ENCODE data around the gene PPAT.
A peak's percentile ranks its signal among the peaks of the same experiment; 100 is the strongest.
"Not testable (repeated sequence)": the region's sequence is repeated elsewhere in the genome, so short reads cannot be mapped to it uniquely, and the experiment has no call there.

Gene PPAT

DNA sequence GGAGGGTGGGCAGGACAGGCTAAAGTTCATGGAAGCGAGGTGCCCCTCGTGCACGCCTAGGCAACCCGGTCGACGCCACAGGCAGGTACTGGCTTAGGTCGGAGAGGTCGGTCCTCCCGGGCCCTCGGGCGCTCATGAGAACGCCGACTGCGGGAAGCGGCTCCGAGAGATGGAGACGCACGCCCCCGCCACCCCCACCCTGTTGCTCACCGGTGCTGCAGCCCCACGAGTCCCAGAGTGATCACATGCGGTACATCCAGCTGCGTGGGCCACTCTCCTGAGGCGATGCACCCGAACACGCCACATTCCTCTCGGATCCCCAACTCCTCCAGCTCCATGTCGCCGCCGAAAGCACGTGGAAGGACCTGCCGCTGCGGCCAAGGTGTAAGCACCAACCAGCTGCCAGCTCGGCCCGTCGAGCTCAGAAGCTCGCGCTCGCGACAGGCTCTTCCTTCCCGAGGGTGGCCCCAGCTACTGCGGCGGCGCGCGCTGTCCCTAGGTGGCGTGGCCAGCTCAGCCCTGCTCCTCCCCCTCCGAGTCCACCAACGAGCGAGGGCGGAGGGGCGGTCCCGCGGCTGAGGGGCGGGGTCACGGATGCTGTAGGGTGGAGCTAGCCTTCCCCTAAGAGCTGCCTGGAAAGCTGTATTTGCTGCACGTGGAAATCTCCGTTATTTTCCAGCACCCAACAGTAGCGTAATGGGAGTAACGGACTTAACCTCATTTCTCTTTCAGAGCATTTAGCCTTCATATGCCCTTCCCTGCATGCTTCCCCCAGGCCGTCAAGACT is at the start of gene PPAT:
PPAT (minus strand) TSS at position 476 of the 787 bp plus-strand sequence; CDS start at position 338, 138 bp downstream.
- DNase-seq = peak; percentile 94 to 98

DNA sequence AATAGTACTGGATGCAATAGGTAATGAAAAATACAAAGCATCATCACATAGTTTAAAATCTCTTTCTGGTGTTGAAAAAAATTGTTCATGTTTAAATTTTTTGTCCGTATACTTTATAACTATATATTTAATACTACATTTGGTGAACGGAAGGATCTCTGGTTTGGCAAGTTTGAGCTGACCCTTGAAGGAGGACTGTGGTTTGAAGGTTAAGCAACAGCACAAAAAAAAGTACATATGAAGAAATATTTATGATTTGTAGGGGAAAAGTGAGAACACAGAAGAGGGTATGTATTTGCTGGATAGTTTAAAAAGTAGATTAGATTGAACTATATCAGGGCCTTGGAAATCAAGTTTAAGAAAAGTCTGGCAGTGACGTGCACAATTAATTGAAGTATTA is 45.3 kb upstream of the PPAT start:
- DNase-seq = no peak

DNA sequence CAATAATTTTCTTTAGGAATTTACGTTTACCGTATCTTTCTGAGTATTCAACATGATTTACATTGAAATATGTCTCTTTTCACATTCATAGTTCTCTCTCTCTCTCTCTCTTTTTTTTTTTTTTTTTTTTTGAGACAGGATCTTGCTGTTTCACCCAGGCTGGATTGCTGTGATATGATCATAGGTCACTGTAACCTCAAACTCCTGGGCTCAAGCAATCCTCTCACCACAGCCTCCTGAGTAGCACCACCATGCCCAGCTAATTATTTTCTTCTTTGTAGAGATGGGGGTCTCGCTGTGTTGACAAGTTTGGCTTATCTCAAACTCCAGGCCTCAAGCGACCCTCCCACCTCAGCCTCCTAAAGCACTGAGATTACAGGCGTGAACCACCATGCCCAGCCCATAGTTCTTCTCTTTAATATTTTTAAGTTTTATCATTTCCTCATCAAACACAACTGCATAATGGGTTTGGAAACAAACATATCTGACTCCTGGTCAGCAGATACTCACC is 41.8 kb upstream of the PPAT start:
- DNase-seq = no peak

DNA sequence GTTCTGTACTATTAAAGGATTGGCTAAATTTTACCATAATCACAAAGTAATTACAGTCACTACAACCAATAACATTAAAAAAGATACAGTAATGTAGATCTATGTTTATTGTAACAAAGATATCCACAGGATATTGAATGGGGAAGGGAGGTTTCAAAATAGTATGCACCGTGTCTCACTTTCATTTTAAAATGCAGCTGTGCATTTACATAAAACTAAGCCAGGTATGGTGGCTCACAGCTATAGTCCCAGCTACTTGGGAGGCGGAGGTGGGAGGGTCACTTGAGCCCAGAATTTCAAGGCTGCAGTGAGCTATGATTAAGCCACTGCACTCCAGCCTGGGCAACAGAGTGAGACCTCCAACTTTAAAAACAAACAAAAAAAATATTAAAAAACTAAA is 40.5 kb upstream of the PPAT start:
- DNase-seq = no peak

DNA sequence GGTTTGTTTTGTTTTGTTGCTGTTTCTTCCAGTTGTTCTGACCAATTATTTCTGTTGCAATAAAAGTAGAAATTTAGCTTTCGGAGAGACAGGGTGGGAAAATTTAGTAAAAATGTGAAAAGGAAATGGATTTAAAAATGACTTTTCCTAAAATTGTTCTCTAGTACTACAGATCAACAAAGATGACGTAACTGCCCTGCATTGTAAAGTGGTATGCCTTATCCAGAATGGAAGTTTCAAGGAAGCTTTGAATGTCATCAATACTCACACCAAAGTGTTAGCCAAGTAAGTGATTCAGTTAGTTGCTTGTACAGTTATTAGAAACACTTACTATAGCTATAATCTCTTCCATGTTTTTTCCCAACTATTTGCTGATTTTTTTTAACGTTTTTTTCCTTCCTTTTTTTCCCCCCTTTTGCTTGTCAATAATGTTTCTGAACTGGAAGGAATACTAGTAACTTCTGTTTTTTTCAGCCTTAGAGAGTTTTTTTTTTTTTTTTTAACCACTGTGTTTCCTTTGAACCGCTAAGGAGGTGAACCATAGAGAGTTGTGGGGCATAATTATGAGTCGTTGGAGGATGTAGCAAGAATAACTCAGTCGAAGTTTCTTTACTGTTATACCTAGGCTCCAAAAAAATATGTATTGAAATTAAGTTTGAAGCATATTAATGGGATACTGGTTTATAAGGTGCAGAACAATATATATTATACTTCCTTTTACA is 34.2 kb upstream of the PPAT start:
- DNase-seq = peak in 1 of 2 donors; percentile 38

DNA sequence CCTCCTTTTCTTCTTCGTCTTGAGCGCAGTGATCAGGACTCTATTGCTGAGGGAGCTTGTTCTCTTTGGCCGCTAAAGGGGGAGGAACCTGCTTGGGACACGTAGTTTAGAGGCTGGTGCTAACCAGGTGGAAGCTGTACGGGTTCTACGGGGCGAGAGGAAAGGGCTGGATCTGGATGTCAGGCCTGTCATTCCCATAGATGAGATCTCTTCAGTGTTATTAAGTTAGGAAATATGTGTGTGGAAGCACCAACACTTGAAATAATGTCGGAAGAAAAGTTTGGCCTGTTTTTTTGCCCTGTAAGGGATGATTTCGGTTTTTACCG is 32.6 kb upstream of the PPAT start:
- DNase-seq = no peak

DNA sequence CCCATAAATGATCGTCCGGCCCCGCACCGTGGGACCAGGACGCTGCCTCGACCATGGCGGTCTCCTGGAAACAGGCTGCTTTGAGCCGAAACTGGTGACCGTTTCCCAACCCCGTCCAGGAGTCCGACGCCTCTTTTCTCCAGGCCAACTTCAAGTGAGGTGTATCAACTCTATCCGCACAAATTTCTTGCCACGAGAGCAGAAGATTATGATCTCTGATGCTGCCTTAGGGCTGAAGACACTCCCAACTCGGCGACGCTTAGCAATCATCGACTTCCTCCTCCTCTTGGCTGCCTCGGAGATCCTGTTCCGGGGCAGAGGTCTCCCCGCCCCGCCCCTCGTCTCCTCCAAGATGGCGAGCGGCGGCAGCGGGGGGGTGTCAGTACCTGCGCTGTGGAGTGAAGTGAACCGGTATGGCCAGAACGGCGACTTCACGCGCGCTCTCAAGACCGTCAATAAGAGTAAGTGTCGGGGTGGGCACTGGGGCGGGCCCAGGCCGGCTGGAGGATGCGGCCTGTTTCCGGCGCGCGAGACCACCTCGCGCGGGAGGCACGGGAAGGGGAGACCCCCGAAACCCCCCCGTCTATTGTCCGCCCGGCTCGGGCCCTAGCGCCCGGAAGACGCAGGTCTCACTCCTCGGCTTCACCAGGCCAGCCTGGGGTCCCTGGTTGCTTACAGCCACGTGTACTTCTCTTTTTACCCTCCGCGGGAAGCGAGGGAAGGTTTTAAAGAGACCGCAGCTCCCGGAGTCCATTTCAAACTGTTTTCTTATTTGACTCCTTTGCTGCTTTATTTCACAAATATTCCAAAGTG is 32.1 kb upstream of the PPAT start, which contains the start of gene SRP72:
SRP72 (plus strand) TSS at position 334 of the 813 bp plus-strand sequence; CDS start at position 353, 19 bp downstream.
- peak; percentile 47 to 85 for DNase-seq

DNA sequence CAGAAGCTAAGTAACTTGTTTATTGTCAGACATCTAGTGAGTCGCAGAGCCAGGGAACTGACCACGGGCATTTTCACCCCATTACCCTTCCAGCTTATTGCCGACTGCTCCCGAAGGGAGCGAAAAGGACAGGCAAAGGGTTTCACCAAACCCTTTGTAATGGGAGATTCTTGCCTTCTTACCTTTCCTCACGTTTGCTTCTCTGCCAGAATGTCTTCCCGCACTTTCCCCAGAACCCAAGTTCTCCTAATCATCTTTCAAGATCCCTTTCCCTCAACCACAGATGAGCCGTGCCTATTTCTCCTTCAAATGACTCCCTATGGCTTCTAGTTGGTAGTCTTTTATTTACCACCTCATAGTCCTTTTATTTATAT is 31.5 kb upstream of the PPAT start:
- no peak for DNase-seq

DNA sequence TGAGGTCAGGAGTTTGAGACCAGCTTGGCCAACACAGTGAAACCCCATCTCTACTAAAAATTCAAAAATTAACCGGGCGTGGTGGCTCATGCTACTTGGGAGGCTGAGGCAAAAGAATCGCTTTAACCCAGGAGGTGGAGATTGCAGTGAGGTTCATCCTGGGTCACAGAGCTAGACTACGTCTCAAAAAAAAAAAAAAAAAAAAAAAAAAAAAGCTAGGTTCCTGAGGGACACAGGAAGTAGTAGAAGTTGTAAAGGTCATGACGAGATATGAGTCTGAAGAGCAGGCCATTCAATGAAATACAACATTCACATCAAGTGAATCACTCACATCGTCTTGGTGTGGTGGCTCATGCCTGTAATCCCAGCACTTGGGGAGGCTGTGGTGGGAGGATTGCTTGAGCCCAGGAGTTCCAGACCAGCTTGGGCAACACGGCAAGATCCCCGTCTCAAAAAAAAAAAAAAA is 30.9 kb upstream of the PPAT start:
- DNase-seq = not testable (repeated sequence)

DNA sequence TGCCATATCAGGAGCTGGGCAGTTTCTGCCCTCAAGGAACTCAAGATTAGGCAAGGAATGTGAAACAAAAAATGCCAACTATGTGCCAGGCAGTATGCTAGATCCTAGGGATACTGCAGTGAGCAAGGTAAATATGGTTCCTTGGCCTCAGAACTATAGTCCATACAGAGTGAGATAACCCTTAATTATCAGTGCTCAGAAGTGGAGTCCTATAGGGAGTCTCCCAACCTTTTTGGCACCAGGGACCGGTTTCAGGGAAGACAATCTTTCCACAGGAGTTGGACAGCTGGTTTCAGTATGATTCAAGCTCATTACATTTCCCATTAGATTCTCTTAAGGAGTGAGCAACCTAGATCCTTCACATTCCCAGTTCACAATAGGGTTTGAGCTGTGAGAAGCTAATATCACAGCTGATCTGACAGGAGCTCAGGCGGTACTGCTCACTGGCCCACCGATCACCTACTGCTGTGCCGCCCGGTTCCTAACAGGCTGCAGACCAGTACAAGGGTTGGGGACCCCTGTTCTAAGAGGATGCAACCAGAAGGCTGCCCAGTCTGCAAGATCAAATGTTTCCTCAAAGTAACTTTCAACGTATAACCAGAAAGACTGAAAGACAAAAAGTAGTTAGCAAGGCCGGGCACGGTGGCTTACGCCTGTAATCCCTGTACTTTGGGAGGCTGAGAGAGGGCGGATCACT is 30.3 kb upstream of the PPAT start:
- DNase-seq = no peak

DNA sequence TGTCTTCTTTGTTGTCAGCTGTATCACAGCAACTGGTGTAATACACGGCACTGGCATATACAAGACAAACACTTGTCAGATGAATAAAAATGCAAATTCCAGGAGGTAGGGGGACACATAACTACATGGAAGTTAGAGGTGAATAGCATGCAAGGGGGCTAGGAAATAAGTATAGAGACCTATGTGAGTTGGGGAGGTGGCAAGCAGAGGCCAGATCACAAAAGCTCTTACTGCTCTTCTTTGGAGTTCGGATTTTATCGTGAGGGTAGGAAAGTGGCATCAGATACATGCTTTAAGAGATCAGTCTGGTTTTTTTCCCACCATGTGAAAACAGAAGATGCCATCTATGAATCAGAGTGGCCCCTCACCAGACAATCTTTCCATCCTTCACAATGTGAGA is 29.2 kb upstream of the PPAT start:
- no peak for DNase-seq

DNA sequence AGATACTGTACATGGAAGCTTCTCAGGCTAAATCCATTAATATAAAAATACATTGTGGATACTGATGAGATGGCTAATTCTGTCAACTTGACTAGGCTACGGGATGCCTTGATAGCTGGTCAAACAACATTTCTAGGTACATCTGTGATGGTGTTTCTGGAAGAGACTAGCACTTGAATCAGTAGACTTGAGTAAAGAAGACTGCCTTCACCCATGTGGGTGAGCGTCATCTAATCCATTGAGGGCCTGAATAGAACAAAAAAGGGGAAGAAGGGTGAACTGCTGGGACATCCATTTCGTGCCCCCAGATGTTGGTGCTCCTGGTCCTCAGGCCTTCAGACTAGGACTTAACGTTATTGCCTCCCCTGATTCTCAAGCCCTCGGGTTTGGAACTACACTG is 28.3 kb upstream of the PPAT start:
- DNase-seq = no peak

DNA sequence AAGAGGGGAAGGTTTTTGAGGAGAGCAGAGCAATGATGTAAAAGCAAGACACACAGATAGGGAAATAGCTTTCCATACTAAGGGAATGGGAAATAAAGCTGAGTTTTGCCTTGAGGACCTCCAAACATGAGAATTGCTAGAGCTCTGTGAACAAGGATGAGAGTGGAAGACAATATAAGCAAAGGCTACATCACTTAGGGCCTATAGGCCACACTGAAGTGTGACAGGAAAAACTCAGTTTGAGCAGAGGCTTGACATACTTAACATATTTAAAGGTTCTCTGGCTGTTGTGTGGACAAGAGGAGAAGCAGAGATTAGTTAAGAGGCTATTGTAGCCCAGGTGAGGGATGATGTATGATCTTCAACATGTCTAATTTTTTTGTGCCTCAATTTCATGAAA is 26.7 kb upstream of the PPAT start:
- DNase-seq = no peak

DNA sequence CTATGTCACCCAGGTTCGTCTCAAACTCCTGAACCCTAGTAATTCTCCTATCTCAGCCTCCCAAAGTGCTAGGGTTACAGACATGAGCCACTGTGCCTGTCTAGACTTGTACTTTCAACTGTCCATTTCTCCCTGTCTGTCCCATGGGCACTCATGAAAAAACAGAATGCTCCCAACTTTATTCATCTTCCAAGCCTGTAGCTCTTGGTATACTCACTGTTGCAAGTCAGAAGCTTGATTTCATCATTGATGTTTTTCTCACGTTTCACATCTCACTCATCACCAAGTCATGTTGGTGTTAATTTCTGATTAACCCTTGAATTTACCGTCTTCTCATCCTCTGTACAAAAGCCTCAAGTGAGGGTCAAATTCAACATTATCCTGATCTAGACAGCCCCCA is 24.7 kb upstream of the PPAT start:
- no peak for DNase-seq

DNA sequence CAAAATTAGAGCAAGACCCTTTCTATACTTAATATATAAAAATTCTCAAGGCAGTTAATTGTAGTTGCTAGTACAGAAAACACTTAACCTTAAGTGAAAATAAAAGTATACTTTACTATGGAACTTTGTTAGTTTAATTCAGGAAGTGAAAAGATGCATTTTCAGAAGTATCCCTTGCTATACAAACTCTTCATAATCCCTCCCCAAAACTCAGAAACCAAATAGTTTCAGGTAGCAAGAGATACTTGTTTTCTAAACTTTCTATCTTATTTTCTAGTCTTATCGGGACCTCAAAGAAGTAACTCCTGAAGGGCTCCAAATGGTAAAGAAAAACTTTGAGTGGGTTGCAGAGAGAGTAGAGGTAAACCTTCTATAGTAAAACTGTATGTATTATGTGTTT is 14.9 kb upstream of the PPAT start:
- DNase-seq = no peak

DNA sequence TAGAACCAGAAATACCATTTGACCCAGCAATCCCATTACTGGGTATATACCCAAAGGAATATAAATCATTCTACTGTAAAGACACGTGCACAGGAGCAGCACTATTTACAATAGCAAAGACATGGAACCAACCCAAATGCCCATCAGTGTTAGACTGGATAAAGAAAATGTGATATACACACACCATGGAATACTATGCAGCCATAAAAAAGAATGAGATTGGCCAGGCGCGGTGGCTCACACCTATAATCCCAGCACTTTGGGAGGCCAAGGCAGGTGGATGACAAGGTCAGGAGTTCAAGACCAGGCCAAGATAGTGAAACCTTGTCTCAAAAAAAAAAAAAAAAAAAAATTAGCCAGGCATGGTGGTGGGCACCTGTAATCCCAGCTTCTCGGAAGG is 14.1 kb upstream of the PPAT start:
- DNase-seq = not testable (repeated sequence)

DNA sequence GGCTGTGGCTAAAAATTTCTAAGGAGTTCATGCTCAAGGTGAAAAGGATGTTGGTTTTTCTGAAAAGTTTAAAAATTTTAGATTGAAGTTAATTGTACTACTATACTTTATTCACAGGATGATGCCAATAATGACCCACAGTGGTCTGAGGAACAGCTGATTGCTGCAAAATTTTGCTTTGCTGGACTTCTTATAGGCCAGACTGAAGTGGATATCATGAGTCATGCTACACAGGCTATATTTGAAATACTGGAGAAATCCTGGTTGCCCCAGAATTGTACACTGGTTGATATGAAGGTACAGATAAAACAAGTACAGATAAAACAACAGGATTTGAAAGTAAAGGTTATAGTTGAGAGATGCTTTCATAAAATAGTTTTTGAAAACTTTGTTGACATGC is 12.9 kb upstream of the PPAT start:
- no peak for DNase-seq

DNA sequence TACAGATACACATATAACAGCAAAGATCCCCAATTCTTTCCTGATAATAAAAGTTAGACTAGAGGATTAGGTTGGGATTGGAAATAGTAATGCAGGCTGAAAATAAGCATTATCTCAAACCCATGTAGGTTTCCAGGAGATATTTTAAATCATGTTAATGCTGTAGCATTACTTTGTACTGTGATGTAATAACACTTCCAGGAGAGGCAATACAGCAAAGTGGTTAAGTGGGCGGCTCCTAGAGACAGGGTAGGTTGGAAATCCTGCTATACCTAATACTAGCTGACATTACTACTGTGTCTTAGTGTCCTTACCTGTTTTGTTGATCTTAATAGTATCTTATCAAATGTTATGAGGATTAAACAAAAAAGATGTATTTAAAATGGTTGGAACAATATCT is 10.3 kb upstream of the PPAT start:
- DNase-seq = no peak

DNA sequence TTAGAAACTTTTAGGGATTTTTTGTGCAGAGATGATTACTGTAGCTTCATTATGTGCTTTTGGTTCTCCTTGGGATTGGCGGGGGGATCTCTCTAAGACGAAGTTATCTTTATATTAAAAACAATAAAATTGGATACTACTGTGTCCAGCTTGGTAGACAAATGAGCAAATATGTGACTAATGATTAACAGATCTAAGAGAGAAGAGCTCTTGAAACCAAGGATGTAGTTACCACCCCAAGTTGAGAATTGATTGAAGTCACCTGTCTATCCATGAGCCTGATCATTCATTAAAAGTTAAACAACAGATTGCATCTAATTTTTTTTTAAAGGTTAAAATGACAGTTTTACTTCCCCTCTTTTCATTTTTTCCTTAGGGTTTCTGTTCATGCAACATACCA is 9.3 kb upstream of the PPAT start:
- no peak for DNase-seq

DNA sequence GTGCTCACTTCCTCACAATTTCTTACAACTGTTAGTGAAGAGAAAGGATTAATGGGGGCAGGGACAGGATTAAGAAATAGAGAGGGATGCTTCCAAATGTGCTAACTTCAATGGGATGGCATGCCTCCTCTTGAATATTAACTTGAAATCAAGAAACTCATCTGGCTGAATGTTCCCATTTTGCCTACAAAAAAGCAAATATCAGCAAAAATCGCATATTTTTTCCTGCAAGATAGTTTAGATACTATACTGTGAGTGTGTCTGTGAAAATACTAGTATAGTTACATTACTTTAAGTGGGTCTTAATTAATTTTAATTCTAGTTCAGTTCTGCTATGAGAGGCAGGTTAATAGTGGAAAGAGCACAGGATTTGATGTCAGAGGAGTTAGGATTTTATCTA is 5.6 kb upstream of the PPAT start:
- DNase-seq = no peak

DNA sequence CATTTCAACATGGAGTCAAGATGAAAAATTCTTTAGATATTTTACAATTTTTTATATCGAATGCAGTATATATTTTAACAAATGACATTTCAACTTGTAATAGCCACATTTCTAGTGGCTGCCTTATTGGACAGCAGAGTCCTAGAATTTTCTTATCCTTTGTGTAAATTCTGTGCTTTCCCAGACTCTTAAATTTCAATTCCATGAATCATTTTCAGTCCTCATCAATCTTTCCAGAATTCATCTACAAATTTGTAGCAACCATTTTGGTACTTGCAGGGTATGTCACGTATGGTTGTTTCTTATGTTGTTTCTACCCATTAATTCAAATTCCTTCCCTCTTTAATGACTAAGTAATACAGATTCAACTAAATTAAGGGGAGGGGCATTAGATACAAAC is 3.4 kb upstream of the PPAT start:
- no peak for DNase-seq

DNA sequence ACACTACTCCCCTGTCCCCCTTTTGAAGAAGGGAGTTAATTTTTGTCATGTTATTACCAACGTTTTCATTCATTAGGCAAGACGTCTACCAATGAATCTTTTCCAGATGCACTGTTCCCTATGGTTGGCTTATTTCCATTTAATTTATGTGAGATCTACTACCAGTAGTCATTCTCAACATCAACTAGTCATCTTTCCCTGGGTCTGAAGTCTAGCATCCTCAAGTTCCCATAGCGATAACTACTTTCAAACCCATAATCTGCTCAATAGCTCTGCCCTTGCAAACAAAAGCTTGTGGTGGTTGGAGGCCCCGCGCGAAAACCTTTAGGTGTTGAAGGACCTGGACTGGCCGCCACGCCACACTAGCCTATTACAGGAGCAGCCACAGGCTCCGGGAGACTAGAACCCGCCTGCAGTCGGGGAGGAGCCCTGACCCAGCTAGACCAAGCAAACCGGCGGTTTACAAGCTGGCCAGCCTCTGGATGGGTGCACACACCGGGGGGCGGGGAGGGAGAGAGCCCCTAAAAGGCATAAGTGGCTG is 746 bp downstream of the PPAT start:
- peak in 1 of 2 donors; percentile 39 for DNase-seq

Data from bone marrow (tissue), 2 donors.